HG03045 (cell line): ENCODE measurements around the gene EHD1.
A peak's percentile ranks its signal among the peaks of the same experiment; 100 is the strongest.
"Not testable (repeated sequence)": the region's sequence is repeated elsewhere in the genome, so short reads cannot be mapped to it uniquely, and the experiment has no call there.

Experiments used
- ATAC-seq: cut with Tn5 transposase; IDR thresholded peaks from one replicate; pipeline ENCODE4 v1.9.1; 2021; ENCODE audit warnings: mild to moderate bottlenecking, moderate library complexity; ENCODE audit not compliant: unreplicated experiment

Gene EHD1

GRCh38 chr11:64832467-64833197 is 45.8 kb downstream of the EHD1 start:
- ATAC-seq = no peak

GRCh38 chr11:64831411-64831891 is 47.0 kb downstream of the EHD1 start:
- ATAC-seq = no peak

DNA sequence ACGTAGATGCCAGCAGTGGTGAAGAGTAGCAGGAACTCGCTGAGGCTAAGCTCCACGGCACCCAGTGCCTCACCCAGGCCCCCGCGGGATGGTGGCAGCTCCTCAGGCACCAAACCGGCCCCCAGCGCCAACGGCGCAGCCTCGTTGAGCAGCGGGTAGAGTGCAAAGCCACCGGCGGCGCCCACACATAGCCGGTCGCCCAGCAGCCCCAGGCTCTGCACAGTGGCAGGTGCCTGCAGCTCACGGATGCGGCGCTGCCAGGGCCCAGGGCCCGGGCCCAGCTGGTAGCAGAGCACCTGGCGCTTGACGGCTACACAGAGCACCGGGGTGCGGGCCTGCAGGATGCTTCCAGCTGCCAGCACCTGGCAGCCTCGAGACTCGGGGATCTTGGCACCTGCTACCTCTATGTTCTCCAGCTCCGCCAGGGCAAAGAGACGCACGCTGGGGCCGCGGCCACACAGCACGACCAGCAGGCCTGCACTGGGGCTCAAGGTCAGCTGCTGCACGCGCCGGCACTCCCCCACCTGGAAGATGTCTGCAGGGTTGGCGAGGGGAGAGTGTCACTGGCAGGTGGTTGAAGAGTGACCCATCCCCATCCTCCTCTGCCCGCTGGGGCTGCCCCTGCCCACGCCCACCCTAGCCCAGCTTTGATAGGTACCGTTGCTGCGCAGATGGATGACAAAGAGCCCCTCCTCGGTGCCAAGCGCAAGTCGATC is 48.7 kb downstream of the EHD1 start:
- no peak for ATAC-seq

DNA sequence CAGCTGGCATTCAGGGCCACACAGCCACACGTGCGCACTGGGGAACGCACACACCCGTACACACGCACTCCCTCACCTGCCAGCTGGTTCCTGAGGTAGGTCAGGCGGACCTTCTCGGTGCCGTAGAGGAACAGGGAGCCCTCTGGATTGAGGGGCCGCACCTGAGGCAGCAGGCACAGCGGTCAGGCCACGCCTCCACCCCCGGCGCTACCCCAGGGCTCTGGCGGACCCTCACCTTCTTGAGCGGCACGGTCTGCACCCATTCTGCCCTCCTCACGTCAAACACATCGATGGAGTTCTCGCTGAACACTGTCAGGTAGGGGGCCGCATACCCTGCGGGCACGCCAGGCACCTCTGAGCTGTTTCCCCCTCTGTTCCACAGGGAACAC is 51.0 kb downstream of the EHD1 start:
- ATAC-seq = no peak

GRCh38 chr11:64826578-64827450 is 51.6 kb downstream of the EHD1 start:
- ATAC-seq = no peak

- ATAC-seq = no peak
Measured at GRCh38 chr11:64826062-64826461, 52.4 kb downstream of the EHD1 start.

DNA sequence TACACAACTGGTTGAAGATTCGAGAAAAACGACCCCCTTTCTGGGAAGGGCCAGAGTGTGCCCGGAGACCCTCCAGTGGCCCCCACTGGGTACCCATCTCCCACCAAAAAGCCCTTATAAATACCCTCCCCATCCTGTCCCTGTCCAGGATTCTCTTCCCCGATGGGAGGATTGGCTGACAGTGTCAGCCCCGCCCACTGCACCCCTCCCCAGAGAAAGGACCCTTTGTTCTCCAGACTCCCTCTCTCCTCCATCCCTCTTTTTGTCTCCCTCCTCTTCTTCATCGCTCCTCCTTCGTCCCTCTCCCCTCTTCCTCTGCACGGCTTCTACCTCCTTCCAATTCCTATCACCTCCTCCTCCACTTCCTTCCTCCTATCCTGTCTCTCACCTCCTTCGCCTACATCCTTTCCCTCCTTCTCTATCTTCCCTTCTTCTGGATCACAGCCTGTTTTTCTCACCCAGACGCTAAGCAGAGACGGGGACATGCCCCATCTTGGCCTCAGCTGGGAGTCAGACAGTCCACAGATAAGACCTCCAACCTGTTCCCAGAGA is 54.8 kb downstream of the EHD1 start:
- ATAC-seq = no peak

GRCh38 chr11:64817476-64817875 is 60.9 kb downstream of the EHD1 start:
- no peak for ATAC-seq

GRCh38 chr11:64815433-64815832 is 63.0 kb downstream of the EHD1 start:
- not testable (repeated sequence) for ATAC-seq

DNA sequence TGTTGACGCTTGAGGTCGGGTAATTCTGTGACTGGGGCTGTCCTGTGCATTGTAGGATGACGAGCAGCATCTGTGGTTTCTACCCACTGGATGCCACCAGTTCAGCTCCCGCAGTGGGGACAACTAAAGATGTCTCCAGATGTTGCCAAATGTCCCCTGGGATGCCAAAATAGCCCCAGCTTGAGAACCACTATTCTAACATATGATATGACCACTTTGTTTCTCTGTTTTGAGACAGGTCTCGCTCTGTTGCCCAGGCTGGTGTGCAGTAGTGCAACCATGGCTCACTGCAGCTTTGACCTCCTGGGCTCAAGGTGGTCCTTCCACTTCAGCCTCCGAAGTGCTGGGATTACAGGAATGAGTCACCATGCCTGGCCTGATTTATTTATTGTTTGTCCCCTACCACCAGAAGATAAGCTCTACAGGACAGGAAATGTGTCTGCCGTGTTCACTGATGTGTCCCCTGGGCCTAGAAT is 63.7 kb downstream of the EHD1 start:
- no peak for ATAC-seq

DNA sequence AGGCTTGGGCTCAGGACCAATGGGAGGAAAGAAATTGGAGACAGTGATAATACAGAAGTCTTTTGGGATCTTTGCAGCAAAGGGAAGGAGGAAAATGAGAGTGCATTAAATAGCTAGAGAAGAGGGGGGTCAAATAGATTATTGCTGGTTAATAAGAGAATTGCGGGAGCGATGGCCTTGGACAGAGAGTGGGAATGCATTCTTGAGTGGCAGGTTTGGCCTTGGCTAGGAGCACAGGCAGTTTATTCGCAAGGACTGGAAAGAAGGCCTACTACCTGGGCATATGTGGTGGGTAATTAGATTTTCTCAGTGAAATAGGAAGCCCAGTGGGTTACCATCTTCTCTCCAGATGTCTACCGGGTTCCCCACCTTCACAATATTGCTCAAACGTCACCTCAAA is 64.6 kb downstream of the EHD1 start:
- ATAC-seq = no peak

DNA sequence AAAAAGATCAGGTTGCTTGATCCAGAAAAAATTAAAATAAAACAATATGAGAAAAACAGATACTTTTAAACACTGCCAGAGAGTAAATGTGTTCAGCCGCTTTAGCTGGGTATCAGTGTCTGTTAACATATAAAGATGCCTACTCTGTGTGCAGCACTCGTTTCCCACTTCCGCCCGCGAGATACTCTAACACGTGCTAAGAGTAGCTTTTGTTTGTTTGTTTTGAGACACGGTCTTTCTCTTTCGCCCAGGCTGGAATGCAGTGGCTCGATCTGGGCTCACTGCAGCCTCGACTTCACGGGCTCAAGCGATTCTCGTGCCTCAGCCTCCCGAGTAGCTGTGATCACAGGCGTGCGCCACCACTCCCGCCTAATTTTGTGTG is 67.5 kb downstream of the EHD1 start:
- no peak for ATAC-seq

- ATAC-seq = peak; percentile 64
Measured at GRCh38 chr11:64810271-64810890, 68.0 kb downstream of the EHD1 start, which contains the start of gene MEN1. Gene MEN1, minus strand, starts transcription at chr11:64810551. Its CDS starts 442 bp downstream, at chr11:64810109.

DNA sequence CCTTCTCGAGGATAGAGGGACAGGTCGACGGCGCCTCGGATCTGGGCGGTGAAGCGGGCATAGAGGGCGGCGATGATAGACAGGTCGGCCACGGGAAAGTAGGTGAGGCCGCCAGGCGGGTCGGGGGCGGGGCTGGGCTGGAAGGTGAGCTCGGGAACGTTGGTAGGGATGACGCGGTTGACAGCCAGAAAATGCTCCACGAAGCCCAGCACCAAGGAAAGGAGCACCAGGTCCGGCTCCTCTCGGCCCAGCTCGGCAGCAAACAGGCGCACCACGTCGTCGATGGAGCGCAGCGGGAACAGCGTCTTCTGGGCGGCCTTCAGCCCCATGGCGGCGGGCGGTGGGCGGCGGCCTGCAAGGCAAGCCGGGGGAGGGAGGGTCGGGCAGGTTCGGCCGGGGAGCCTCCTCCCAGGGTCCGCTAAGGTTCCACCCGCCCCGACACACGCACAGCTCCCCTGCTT is 68.6 kb downstream of the EHD1 start:
- no peak for ATAC-seq

DNA sequence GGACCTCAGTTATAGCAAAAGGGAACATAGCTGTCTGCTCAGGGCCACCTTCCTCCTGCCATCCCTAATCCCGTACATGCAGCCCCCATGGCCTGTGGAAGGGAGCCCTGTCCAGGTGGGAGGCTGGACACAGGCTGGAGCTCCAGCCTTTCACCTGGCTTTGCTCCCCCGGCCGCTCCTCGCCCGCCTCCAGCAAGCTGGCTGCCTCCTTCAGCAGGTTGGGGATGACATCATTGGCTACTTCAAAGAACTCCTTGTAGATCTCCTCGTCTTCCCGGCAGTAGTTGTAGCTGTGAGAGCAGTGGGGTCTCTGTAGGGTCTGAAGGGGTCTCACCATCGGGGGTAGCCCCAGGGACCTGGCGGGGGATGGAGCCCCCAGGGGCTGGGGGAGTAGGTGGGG is 72.9 kb downstream of the EHD1 start:
- ATAC-seq = no peak

DNA sequence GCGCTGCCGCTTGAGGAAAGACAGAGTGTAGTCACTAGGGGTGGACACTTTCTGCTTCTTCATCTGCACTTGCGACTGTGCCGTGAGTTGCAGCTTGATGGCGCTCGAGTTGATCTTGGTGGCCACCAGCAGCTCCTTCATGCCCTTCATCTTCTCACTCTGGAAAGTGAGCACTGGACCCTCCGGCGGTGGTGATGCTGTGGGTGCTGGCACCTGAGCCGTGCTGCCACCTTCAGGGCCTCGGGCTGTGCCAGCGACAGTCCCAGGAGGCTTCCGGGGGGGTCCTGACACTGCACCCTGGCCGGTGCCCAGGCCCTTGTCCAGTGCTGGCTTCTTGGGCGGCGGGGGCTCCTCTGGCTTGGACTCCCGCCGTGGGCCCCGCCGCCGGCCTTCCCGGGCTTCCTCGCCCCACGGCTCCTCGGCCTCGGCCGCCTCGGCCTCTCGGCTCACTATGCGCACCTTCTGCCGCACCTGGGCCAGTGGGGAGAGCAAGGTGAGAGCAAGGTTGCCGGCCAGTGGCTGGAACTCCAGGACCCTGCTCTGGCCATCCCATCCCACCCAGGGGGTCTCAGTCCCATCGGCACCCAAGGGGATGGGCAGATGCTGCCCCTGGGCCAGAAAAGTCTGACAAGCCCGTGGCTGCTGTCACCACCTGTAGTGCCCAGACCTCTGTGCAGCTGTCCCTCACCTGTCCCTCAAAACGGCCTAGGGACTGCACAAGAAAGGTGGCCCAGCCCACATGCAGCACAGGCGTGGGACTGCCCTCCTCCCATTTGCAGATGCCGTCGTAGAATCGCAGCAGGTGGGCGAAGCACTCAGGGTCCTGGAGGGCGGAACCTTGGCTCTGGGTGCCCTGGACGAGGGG is 73.8 kb downstream of the EHD1 start:
- ATAC-seq = no peak

- ATAC-seq = no peak
Measured at GRCh38 chr11:64803846-64804345, 74.5 kb downstream of the EHD1 start.

GRCh38 chr11:64803158-64803845 is 75.1 kb downstream of the EHD1 start, which contains the start of gene MAP4K2:
Gene MAP4K2, minus strand, starts transcription at chr11:64803214. Its CDS starts 65 bp downstream, at chr11:64803149.
- ATAC-seq = peak; percentile 73
